ENCODE results near the gene CDK7.

Gene CDK7

DNA sequence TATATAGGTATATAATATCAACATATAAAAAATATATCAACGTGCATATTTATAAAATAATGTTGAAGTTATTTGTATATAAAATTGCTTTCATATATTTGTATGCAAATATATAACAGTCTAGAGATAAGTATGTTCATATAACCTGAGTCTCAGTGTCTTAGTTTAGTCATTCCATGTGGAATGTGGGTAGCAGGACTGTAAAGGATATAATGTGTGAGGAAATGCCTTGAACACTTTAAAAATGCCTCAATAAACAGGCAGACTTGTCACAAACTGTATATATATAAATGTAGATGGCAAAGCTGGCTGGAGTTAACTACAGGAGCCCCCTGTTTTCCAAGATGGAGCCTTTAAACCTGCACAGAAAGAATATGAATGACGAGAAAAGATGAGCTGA, 49.5 kb downstream of the CDK7 start:
- DNase-seq (ENCODE audit: insufficient read length, low spot score) (no peak), FAIRE-seq (no peak)
- TF ChIP-seq TAF1 (IDR thresholded peaks at IDR 0.05; ENCODE audit: low read depth, low read length) (no peak), POLR2AphosphoS5 (IDR thresholded peaks at IDR 0.05; ENCODE audit: low read depth, low read length) (no peak), SPI1 (IDR thresholded peaks at IDR 0.05; ENCODE audit: low read depth, low read length) (no peak), POLR2A (IDR thresholded peaks at IDR 0.05; ENCODE audit: low read depth, low read length) (no peak), POU2F2 (IDR thresholded peaks at IDR 0.05; ENCODE audit: low read depth, low read length) (no peak), PAX5 (IDR thresholded peaks at IDR 0.05; ENCODE audit: insufficient read depth, low read length, severe bottlenecking) (no peak)

DNA sequence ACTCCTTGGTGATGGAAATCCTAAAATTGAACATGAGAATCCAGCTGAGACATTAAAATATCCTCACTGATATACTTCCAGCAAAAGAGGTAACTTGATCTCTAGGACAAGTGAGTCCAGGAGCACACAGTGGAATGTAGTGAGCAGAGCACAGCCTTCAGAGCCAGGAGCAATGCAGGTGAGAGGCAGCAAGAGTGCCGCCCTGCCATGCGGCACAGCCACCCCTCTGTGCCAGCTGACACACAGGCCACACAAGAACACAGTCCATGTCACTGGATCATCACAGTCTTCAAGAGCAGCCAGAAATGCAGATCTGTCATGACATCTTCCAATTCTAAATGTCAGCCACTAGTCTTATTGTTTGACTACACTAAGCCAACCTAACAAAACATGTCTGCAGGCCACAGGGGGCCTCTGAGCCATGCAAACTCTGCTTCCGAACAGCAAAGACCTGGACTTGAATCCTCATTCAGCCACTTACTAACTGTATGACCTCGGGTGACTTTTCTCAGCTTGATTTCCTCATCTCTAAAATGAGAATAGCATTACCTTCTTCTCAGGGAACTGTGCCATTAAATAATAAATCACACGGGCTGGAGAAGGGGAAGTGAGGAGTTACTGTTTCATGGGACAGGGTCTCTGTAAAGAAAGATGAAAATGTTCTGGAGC, 50.9 kb downstream of the CDK7 start:
- no peak for FAIRE-seq
- TF ChIP-seq PAX5 (IDR thresholded peaks at IDR 0.05; ENCODE audit: insufficient read depth, low read length, severe bottlenecking) (no peak), TAF1 (IDR thresholded peaks at IDR 0.05; ENCODE audit: low read depth, low read length) (no peak), POU2F2 (IDR thresholded peaks at IDR 0.05; ENCODE audit: low read depth, low read length) (no peak), SPI1 (IDR thresholded peaks at IDR 0.05; ENCODE audit: low read depth, low read length) (no peak), POLR2AphosphoS5 (IDR thresholded peaks at IDR 0.05; ENCODE audit: low read depth, low read length) (no peak), POLR2A (IDR thresholded peaks at IDR 0.05; ENCODE audit: low read depth, low read length) (no peak)
- no peak for DNase-seq (ENCODE audit: insufficient read length, low spot score)

DNA sequence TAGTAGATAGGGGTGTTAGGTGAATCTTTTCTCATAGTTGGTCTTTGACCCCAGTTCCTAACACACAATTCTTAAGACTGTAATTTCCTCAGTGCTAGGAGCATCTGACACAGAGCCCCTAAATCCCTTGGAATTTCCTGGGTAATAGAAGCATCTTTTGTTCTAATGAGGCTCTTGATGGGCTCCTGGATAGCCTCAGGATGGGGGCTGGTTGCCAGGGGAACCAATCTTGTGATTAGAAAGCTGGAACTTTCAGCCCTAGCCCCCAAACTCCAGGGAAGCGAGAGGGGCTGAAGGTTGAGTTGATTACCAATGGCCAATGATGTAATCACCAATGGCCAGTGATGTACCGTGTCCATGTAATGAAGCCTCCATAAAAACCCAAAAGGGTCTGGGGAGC, 53.4 kb downstream of the CDK7 start:
- FAIRE-seq = no peak
- TF ChIP-seq PAX5 (IDR thresholded peaks at IDR 0.05; ENCODE audit: insufficient read depth, low read length, severe bottlenecking) (no peak), POLR2AphosphoS5 (IDR thresholded peaks at IDR 0.05; ENCODE audit: low read depth, low read length) (no peak), TAF1 (IDR thresholded peaks at IDR 0.05; ENCODE audit: low read depth, low read length) (no peak), POLR2A (IDR thresholded peaks at IDR 0.05; ENCODE audit: low read depth, low read length) (no peak), SPI1 (IDR thresholded peaks at IDR 0.05; ENCODE audit: low read depth, low read length) (no peak)

DNA sequence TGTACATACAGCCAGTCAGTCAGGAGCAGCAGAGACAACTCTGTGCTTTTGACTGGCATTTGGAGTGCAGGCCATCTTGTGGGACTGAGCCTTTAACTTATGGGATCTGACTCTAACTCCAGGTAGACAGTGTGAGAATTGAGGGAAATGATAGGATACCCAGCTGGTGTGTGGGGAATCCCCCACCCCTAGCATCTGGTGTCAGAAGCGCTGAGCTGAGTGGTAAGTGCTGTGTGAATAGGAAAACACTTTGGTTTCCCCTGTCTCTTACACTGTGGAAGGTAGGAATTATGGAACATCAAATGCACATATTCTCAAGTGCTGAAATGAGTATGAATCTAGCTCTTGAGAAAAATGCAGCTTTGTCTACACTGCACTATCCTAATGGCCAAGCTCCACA, 54.0 kb downstream of the CDK7 start:
- no peak for DNase-seq (ENCODE audit: insufficient read length, low spot score)
- no peak for FAIRE-seq
- no peak for TF ChIP-seq SPI1 (IDR thresholded peaks at IDR 0.05; ENCODE audit: low read depth, low read length)
- no peak for TF ChIP-seq POLR2AphosphoS5 (IDR thresholded peaks at IDR 0.05; ENCODE audit: low read depth, low read length)
- no peak for TF ChIP-seq POU2F2 (IDR thresholded peaks at IDR 0.05; ENCODE audit: low read depth, low read length)
- no peak for TF ChIP-seq POLR2A (IDR thresholded peaks at IDR 0.05; ENCODE audit: low read depth, low read length)
- TF ChIP-seq PAX5 (IDR thresholded peaks at IDR 0.05; ENCODE audit: insufficient read depth, low read length, severe bottlenecking) = no peak
- no peak for TF ChIP-seq TAF1 (IDR thresholded peaks at IDR 0.05; ENCODE audit: low read depth, low read length)

More for the DNA sequence above, 53.4 kb downstream of the CDK7 start:
- no peak for DNase-seq (ENCODE audit: insufficient read length, low spot score)

DNA sequence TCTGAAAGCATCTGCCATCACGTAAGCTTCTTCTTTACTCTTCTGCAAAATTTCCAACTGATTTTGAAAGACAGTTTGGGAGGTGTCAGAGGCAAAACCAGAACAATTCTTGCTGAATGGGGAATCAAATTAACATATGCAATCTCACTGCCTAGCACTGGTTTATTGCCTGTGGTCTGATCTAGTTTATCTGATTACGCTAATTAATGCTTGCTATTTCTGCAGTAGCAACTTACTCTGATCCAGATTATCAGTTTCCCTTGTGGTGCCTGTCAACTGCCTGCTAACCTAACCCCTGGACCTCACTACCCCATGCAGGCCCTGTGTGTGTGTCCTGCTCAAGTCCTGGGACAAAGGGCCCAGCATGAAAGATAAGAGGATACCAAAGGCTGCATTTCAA, 57.6 kb downstream of the CDK7 start:
- DNase-seq (ENCODE audit: insufficient read length, low spot score) (no peak), FAIRE-seq (no peak)
- TF ChIP-seq PAX5 (IDR thresholded peaks at IDR 0.05; ENCODE audit: insufficient read depth, low read length, severe bottlenecking) = no peak
- TF ChIP-seq POLR2A (IDR thresholded peaks at IDR 0.05; ENCODE audit: low read depth, low read length) = no peak
- TF ChIP-seq SPI1 (IDR thresholded peaks at IDR 0.05; ENCODE audit: low read depth, low read length) = no peak
- no peak for TF ChIP-seq TAF1 (IDR thresholded peaks at IDR 0.05; ENCODE audit: low read depth, low read length)
- no peak for TF ChIP-seq POLR2AphosphoS5 (IDR thresholded peaks at IDR 0.05; ENCODE audit: low read depth, low read length)
- no peak for TF ChIP-seq POU2F2 (IDR thresholded peaks at IDR 0.05; ENCODE audit: low read depth, low read length)

DNA sequence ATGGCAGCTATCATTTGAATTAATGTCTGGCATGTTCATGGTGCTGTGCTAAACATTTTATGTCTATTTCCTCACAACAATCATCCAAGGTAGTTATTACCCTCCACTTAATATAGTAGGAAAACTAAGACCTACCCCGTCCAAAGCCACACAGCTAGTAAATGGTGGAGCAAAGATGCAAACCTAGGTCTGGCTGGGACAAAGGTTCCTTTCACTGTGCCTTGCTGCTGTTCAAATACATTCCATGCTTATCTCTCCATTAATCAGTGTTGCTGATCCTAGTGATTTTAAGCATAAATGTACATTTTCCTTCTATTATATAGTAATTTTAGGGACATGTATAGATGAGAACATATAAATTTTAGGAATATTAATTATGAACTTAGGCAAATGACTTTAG, 59.2 kb downstream of the CDK7 start:
- no peak for FAIRE-seq
- no peak for DNase-seq (ENCODE audit: insufficient read length, low spot score)
- TF ChIP-seq TAF1 (IDR thresholded peaks at IDR 0.05; ENCODE audit: low read depth, low read length) = no peak

DNA sequence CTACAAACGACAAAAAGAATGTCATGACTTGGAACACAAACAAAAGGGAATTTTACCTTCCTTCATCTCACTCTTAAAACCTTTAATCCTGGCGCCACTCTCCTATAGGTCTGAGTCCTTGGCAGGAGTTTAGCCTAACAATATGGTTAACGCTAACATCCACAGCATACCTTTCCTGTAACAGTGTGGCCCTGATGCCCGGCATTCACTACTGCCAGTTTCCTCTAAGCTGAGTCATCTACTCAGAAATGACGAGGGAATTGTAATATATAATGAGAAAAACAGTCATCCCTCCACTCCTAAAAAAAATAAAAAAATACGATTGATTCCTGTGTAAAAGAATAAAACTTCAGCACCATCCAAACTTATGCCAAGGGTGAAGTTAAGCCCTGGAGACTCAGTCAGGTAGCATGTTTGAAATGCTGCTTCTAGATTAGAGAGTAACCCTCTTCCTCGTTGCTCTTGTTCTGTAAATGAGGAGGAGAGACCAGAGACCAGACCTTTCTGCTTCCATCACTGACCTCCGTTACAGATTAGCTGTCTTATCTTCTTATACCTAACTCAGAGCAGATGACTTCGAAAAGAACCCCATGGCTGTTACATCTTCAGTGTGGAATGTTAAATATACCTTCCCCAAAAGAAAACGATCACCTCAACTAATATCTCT, 60.5 kb downstream of the CDK7 start:
- TF ChIP-seq PAX5 (IDR thresholded peaks at IDR 0.05; ENCODE audit: insufficient read depth, low read length, severe bottlenecking) (no peak), SPI1 (IDR thresholded peaks at IDR 0.05; ENCODE audit: low read depth, low read length) (no peak), POLR2AphosphoS5 (IDR thresholded peaks at IDR 0.05; ENCODE audit: low read depth, low read length) (no peak), TAF1 (IDR thresholded peaks at IDR 0.05; ENCODE audit: low read depth, low read length) (no peak), POU2F2 (IDR thresholded peaks at IDR 0.05; ENCODE audit: low read depth, low read length) (no peak), POLR2A (IDR thresholded peaks at IDR 0.05; ENCODE audit: low read depth, low read length) (no peak)
- DNase-seq (ENCODE audit: insufficient read length, low spot score) = no peak
- FAIRE-seq = no peak

DNA sequence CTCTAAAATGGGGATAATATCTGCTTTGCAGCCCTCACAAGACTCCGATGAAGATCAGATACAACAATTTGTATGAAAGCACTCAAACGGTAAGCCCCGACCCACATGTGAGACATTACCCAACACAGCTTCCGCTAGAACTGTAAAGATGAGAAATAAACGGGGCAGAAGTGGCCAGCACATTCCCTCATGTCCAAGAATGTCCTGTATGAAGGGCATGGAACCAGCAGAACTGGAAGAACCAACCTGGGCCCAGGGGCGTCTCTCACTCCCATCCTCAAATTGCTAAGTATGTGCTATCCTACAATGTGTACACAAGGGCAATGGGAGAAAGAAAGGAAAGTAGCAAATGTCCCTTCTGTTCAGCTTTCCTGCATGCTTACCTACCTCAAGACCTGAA, 64.9 kb downstream of the CDK7 start:
- TF ChIP-seq POU2F2 (IDR thresholded peaks at IDR 0.05; ENCODE audit: low read depth, low read length) (no peak), SPI1 (IDR thresholded peaks at IDR 0.05; ENCODE audit: low read depth, low read length) (no peak), TAF1 (IDR thresholded peaks at IDR 0.05; ENCODE audit: low read depth, low read length) (no peak), PAX5 (IDR thresholded peaks at IDR 0.05; ENCODE audit: insufficient read depth, low read length, severe bottlenecking) (no peak), POLR2AphosphoS5 (IDR thresholded peaks at IDR 0.05; ENCODE audit: low read depth, low read length) (no peak), POLR2A (IDR thresholded peaks at IDR 0.05; ENCODE audit: low read depth, low read length) (no peak)

DNA sequence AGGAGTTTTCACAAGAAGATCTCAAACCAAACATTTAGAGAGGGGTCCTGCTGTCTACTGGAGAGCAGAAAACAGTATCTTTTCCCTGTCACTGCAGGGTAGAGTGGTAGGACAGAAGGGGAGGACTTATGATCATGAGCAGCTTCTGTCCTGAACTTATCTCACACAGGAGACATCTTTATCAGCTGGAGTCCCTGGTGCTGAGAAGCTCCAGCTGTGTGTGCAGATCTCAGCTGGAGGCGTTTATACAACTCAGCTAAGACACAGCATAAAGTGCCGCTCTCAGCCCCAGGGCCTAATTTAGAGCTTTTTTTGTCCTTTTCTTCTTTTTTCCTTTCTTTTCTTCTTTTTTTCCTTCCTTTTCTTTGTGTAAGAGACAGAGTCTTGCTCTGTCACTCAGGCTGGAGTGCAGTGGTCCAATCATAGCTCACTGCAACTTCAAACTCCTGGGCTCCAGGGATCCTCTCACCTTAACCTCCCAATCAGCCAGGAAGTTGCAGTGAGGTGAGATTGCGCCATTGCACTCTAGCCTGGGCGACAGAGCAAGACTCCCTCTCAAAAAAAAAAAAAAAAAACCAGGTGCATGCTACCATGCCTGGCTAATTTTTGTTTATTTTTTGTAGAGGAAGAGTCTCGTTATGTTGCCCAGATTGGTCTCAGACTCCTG, 66.0 kb downstream of the CDK7 start:
- no peak for TF ChIP-seq PAX5 (IDR thresholded peaks at IDR 0.05; ENCODE audit: insufficient read depth, low read length, severe bottlenecking)
- no peak for TF ChIP-seq POLR2AphosphoS5 (IDR thresholded peaks at IDR 0.05; ENCODE audit: low read depth, low read length)
- TF ChIP-seq POLR2A (IDR thresholded peaks at IDR 0.05; ENCODE audit: low read depth, low read length) = no peak
- FAIRE-seq (no peak), DNase-seq (ENCODE audit: insufficient read length, low spot score) (no peak)

More for the DNA sequence above, 64.9 kb downstream of the CDK7 start:
- DNase-seq (ENCODE audit: insufficient read length, low spot score) = no peak
- FAIRE-seq = no peak
